Head of caudate nucleus (tissue), 42 donors: Measurements from ENCODE around the gene PAX5.

ENCODE experiments used
- DNase-seq, 42 donors: peaks; one replicate each; pipeline versions ENCODE4 v3.0.0 to v3.0.0-alpha.2; 2020 to 2021; ENCODE audit warnings: mixed read lengths in 7 of 42
- intact Hi-C: fragments of 100-400 bp; cut with DNase I; formaldehyde crosslinking; loops from one replicate; pipeline ENCODE4 v1.15.0; 2022

The PAX5 gene

DNA sequence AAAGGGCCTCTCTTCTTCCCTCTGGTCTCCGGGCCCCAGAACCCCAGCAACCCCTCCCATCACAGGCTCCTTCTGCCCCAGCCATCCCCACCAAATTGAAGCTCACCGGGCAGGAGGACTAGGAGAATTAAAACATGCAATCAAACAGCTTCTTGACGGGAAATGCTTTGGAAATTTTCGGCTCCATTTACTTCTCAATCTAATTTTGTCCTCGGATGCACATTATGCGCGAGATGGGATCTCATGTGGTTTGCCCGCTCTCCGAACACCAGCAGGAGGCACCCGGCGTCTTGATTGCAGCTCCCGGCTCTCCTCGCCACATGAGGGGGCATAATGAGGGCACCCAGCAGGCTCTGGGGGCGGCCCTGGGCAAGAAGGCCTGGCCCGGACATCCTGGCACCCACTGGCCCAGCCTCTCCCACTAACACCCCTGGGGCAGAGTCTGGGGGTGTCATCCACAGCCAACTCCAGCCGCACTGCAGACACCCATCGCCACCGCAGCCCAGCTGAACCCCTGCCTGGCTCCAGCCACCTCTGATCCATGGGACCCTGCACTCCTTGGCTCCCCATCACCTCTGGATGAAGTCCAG is 135.5 kb downstream of the PAX5 start:
- intact Hi-C loops: no loop called here
- peak in 3 of 42 donors; percentile 6 to 32 (median 22) for DNase-seq

DNA sequence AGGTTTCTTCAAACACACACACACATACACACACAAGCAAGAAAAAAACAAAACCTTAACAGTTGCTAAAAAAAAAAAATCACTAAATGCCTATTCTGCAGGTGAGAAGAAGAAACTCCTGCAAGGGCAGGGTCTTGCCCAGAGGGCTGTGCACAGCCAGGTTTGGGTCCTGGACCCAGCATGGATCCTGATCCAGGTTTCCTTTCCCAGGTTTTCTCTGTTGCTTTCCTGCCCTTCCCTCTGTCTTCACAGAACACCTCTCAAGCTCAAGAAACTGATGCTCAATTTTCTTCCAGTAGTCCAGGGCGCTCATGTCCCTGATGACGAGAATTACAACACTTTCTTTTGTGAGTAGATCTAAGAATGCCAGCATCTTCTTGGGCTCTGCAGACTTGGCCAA is 136.6 kb downstream of the PAX5 start:
- intact Hi-C loops: no loop called here
- DNase-seq: no peak

DNA sequence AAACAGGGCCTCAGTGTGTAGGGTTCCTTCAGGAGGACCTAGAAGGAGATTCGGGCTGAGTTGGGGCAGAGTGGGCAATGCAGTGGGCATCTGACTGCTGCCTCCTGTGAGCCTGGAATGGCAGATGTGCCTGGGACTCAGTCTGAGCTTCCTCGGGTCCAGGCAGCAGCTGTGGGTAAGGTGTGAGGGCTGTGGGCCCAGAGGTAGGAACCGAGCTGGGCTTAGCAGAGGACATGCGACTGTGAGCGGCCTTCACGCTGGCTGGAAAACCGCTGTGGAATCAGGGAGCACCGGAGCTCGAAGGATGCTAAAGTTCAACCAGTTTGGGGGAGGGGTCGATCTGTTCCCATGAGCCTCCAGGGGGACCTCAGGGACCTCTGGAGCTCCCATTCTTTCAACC is 137.0 kb downstream of the PAX5 start:
- intact Hi-C loops: no loop called here
- DNase-seq: no peak

DNA sequence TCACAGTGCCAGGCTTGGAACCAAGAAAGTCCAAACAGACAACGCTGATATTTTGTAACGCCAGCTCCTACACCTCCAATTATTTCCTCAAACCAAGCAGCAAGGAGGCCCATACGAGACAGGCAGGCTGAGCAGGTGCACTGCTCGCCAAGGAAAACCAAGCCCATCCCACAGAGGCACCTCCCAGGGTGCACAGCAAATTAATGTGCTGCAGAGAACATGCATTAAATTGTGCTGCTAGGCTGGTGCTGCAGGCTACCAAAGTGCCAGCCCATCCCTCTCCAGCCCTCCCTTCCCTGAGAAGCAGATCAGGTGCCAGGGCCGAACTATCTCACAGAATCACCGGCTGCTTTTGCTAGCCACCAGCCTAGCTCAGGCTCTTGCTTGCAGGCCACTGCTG is 137.8 kb downstream of the PAX5 start:
- intact Hi-C loops: no loop called here
- DNase-seq: no peak

DNA sequence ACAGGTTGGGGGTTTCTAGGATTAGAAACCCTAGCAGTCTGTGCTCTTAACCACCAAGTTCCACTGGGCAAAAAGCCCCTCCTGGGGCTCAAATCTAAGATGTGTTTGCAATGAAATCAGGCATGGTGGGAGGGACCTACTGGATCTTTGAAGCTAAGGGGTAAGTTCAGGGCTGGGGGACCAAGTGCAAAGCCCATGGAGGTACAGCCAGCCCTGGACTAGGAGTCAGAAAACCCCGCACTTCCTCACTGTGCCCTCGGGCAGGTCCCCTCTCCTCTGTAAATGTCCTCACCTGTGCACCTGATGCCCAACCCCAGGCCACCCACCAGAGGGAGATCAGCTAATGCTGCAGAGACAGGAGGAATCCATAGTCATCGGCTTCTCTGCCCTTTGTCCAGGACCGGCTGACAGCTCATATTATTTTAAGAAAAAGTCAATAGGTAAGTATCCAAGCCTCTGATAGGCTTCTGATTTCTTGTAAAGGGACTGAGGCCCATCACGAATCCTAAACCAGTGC is 138.3 kb downstream of the PAX5 start:
- intact Hi-C loops: no loop called here
- DNase-seq: no peak

DNA sequence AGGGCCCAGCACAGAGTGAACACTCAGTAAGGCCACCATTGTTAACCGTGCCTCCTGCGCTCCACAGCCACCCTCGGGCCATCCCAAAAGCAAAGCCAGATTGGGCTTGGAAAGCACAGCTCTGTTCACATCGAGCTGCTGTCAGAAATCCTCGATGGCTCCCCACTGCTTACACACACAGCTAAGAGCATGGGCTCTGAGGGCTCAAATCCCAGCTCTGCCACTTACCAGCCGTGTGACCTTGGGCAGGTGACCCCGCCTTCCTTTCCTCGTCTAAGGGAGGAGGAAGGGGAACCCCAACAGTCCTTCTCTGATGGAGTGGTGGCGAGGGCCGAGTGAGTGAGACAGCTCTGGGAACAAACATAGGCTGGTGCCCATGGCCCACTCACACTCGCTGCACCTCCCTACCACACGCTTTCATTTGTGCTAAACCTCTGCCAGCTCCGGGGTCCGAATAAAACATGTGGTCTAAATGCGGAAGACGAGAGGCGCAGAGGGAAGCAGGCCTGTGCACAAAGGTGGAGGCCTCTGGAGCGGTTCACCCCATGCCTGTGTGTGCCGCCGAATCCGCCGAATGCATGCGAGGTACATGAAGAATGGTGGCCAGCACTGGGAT is 139.3 kb downstream of the PAX5 start:
- intact Hi-C loops: no loop called here
- DNase-seq: peak in 2 of 42 donors; percentile 20

DNA sequence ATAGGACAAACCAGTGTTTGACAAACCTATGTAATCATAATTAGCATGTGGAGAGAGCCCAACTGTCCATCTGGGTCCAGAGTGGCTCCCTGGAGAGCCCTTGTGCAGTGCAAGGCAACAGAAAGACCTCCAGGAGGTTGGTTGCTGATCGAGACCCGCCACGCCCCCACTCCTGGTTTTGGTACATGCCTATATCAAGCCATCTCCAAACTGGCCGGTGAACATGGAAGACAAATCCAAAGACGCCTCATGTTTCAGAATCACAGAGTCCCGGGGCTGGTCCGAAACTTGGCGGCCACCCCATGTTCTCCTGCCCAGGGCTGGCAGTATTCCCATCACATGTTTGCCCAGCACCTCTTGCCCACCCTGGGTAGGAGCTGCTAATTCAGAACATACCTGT is 140.2 kb downstream of the PAX5 start:
- DNase-seq: peak in 2 of 42 donors; percentile 3 to 9
- intact Hi-C loops: no loop called here

DNA sequence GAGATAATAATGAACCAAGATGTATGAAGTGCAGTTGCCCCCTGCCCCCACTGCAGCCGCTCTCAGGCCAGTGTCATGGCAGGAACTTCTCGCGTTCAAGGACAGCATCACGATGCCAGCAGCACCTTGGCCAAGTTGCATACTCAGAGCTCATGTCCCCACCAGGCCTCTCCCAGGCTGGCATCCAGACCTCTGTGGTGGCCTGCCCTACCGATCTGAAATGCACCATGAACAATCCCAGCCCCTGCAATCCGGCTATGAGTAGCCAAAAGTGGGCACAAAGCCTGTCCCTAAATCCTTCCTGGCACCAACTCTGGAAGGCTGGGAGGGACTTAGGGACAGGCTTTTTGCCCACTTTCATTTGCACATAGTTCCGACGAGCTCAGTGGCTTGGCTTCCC is 140.9 kb downstream of the PAX5 start:
- DNase-seq: peak in 16 of 42 donors; percentile 6 to 69 (median 20)
- intact Hi-C loops: no loop called here

DNA sequence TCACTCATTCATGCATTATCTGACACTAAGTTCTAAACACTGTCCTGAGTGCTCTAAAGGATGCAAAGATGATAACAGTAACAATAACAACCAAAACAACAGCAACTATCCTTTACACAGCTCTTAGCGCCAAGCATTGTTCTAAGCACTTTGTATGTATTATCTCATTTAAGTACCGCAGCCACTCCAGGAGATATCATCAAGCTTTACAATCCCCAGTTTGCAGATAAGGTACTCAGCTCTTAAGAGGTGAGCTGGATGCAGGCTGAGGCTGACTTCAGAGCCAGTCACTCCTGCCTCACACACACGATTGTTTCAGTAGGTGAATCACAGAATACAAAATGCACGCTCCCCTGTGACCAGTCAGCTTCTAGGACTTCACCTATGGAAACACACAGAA is 141.8 kb downstream of the PAX5 start:
- intact Hi-C loops: no loop called here

DNA sequence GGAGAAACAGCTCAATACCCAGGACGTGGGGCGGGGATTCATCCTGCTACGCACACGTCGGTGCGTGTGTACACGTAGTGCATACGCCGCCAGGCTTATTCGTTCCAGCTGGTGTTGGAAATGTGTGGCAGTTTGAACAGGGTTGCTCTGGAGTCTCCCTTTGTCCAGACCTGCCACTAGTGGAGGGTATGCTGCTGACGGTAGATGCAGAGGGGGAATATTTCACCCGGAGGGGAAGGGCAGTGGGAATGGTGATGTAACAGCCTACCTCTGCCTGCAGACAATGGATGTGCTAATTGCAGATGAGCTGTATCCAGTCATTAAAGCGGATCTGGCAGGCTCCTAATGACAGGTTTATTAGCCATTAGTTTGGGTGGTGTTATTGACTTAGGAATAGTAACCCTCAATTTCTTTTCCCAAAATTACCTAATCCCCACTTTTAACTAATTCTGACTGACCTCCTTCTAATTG is 142.7 kb downstream of the PAX5 start:
- intact Hi-C loops: no loop called here
- DNase-seq: peak in 1 of 42 donors; percentile 25

More for the DNA sequence above, 141.8 kb downstream of the PAX5 start:
- DNase-seq: peak in 1 of 42 donors; percentile 10

DNA sequence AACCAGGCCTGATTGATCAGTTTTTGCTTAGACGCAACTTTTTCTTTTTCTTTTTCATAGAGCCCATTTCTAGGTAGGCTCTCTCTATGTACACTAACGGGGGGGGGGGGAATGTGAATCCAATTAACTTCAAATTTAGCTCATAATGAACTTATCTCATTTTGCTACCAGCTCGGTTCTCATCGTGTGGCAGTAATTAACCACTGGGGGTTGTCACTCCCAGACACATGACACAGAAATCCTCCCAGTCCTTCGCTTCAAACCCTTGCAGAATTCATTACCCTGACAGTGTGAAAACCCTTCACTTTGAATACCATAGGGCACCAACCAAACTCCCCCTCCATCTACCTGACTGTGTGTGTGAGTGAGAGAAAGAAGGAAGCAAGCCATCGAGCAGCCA is 144.2 kb downstream of the PAX5 start:
- no peak for DNase-seq
- intact Hi-C loops: no loop called here

DNA sequence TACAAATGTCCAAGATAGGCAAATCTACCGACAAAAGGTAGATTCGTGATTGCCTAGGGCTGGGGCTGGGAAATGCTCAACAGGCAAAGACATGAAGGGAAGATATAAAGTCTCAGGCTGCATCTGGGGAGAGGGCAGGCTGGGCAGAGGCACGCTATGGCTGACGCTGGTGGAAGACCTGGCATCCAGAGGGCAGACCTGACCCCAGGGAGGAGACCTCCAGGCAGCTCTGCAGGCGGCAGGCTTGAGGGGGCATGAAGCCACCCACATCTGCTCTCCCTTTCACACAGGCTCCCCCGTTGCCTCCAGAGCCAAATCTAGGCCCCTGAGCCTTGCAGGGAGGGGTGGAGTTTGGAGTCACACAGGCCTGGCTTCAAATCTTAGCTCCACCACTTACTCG is 145.5 kb downstream of the PAX5 start:
- intact Hi-C loops: no loop called here
- DNase-seq: peak in 1 of 42 donors; percentile 12

DNA sequence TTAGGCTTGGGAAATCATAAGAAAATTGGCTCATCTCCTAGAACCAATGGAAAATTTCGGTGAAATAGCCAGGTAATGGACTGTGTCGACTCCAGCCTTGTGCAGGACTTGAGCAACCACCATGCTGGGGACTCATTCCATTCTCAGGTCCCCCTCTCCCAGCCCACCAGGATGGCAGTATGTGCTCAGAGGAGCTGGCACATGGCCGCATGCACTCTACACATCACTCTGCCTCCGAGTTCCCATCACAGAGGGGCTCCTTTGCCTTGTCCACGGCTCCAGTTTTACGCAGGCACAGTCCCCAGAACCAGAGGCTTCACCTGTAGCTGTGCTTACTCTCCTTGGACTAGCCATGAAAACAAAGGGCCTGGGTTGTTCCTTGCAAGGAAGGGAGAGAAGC is 149.3 kb downstream of the PAX5 start:
- DNase-seq: peak in 1 of 42 donors; percentile 7
- intact Hi-C loops: no loop called here

DNA sequence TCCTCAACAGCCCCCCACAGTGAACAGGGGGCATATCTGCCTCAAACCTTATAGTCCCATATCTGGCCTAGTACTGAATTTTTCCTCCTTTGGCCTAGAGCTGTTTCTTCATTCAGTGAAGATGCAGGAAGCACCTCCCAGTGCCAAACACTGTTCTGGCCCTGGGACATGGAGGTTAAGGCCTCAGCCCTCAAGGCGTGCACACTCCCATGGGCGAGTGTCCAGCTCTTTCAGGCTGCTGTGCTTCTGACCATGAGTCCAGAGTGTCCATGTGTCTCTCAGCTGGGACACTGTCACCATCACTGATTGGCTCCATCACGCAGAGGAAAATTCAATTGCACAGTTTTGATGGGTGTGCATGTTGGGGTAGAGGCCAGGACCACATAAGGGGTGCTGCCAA is 151.5 kb downstream of the PAX5 start:
- DNase-seq: no peak
- intact Hi-C loops: no loop called here

DNA sequence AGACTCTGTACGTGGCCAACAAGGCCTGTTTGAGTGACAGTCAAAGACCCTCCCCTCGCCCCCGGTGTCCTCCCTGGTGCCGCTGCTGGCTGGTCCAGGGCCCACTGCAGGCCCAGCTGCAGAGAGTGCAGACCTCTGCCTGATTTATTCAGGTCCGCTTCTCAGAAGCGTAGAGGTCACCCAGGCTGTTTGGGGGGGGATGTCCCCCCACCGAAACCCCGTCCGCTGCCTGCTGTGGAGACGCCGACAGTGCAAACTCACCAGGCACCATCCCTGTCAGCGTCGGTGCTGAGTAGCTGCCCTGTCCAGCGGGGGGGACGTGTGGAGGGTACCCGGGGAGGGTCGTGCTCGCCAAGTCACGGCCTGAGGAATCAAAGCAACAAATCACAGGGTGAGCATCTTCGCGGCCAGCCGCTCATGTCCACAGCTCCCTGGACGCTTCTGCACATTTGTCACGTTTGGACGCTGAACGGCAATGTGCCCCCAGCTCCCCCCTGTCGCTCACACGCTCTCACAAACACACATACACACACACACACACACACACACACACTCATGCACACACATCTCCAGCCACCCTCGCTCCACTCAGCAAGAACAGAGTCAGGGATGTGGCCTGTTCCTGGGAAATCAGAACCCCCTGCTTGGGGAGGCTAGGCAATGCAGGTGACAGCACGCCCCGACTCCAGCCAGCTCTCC is 152.2 kb downstream of the PAX5 start:
- intact Hi-C loops: no loop called here
- peak in 1 of 42 donors; percentile 6 for DNase-seq

DNA sequence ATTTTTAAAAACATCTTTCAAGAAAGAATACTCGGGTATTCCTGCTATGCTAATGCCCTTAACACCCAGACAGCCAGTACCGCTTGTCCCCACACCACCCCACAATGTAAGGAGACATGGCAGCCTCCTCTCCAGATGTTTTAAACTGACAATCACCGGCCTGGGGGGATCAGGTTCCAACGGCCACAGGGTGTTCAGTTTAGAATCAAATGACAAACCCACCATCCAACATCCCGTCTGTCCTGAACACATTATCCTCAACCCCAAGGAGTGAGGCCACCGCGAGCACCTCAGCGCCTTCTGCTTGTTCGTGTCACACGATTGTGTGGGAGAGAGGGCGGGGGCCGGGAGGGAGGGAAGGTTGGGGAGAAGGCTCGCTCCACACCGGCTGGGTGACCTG is 152.8 kb downstream of the PAX5 start:
- peak in 1 of 42 donors; percentile 27 for DNase-seq
- intact Hi-C loops: no loop called here

DNA sequence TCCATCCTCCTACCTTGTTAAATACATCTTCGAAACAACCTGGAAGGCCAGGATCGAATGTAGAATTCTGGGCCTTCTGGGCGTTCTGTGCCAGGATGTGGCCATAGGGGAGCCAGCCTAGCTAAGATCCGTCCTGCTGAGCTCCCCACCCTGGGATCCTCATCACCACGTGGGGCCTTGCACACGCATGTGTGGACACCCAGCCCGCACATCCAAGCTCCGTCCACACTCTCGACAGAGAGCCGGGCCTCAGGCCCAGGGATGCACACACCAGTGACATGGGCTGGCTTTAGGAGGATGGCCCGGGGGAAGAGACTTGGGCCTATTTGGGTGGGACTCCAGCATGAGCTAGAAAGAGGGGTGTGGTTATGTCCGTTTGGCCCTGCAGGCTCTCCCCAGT is 154.0 kb downstream of the PAX5 start:
- intact Hi-C loops: no loop called here
- no peak for DNase-seq

DNA sequence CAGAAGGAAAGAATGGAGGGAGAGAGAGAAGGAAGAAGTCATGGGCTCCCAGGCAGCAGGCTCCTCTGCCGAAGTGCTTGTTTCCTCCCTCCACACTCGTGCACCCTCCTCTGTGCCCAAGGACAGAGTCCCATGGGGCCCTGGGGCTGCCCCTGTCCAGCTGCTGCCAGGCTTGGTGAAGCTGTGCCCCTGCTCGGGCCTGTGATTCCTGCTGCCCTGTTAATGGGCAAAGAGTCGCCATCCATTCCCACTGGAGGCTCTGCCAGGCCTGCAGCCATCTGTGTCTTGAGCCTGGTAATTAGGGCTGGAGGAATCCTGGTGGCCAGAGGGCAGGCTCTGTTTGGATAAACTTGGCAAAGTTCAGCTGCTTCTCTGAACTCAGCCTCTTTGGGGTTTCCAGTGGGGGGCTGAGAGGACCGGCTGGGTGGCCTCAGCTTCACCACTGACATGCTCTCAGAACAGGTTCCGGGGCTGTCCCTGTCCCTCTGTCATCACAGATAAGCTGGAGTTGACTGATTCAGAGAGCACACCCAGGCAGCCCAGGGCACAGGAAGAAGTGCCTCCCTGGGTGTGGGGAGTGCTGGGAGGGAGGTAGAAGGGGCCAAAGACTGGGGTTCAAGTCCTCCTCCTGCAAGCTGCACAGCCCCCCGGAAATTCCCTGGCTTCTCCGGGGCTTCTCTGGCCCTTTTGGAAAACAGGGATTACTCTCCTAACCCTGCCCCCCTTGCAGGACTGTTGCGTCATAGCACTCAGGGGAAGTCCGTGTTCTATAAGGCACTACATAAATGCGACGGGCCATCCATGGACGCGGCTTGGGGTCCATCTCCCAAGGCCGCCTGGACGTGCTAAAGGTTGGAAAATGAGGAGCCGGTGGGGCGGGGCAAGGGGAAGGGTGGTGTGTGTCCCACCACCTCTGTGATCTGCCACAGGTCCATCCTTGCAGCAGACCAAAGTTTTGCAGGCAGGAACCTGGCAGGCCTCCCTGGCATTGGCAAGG is 154.8 kb downstream of the PAX5 start:
- DNase-seq: no peak

DNA sequence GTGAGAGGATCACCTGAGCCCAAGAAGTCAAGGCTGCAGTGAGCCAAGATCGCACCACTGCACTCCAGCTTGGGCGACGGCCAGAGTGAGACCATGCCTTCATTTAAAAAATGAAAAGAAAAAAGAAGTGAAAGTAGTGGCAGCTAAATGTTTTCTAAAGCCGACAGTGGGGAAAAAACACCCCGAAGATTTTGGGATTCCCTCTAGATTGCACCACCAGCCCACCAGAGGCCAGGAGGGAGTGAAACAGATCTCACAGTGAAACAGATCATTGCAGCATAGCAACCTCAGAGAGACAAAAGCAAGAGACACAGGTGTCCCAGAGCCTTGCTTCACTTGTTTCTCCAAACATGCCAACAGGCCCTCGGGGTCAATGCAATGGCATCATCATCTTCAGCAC is 156.8 kb downstream of the PAX5 start:
- intact Hi-C loops: no loop called here
- peak in 1 of 42 donors; percentile 31 for DNase-seq

More for the DNA sequence above, 154.8 kb downstream of the PAX5 start:
- intact Hi-C loops: no loop called here
